GM23338 (cell line): ENCODE data around the gene PCBP3. TPM values are rescaled to one million over a fixed set of nuclear protein-coding genes. Genes with fewer than 3 reads are reported as not detected.

Experiments used
- ATAC-seq: fragments of 200-7000 bp; cut with Tn5 transposase; 3 replicates; pipeline ENCODE4 v1.9.1; 2020
- DNase-seq: peaks from one replicate; pipeline ENCODE4 v3.0.0-alpha.2; 2015; ENCODE audit warnings: low spot score
- H2AFZ ChIP-seq: fragments of 200-600 bp; sonication (generic); 2 replicates; pipeline ENCODE4 v1.8.0; 2016; ENCODE audit warnings: antibody characterized with exemption, mild to moderate bottlenecking, moderate library complexity
- H3F3A ChIP-seq: fragments of 200-600 bp; sonication (generic); replicated peaks from 2 replicates; pipeline ENCODE4 v1.8.0; 2017; ENCODE audit warnings: antibody characterized with exemption, mixed run types, low read depth
- H3K27ac ChIP-seq: fragments of 200-600 bp; sonication (generic); 2 replicates; pipeline ENCODE4 v1.6.1; 2016; ENCODE audit warnings: low read depth
- H3K27me3 ChIP-seq: fragments of 200-600 bp; sonication (generic); 2 replicates; pipeline ENCODE4 v1.8.0; 2016; ENCODE audit warnings: mild to moderate bottlenecking, mixed run types, moderate library complexity; ENCODE audit not compliant: insufficient read depth
- H3K36me3 ChIP-seq: fragments of 200-600 bp; sonication (generic); 2 replicates; pipeline ENCODE4 v1.8.0; 2016; ENCODE audit warnings: mild to moderate bottlenecking; ENCODE audit not compliant: insufficient read depth
- H3K4me1 ChIP-seq: fragments of 200-600 bp; sonication (generic); 2 replicates; pipeline ENCODE4 v1.8.0; 2016; ENCODE audit warnings: mild to moderate bottlenecking, moderate library complexity; ENCODE audit not compliant: insufficient read depth
- H3K4me2 ChIP-seq: fragments of 200-600 bp; sonication (generic); 2 replicates; pipeline ENCODE4 v1.7.1; 2017; ENCODE audit warnings: mixed run types
- H3K4me3 ChIP-seq: fragments of 200-600 bp; sonication (generic); 2 replicates; pipeline ENCODE4 v1.6.1; 2016; ENCODE audit warnings: mixed run types
- H3K79me2 ChIP-seq: fragments of 200-600 bp; sonication (generic); replicated peaks from 2 replicates; pipeline ENCODE4 v1.8.0; 2017; ENCODE audit warnings: mild to moderate bottlenecking; ENCODE audit not compliant: insufficient read depth
- H3K9me2 ChIP-seq: fragments of 200-600 bp; sonication (generic); 2 replicates; pipeline ENCODE4 v1.8.0; 2017; ENCODE audit not compliant: insufficient read depth
- H4K20me1 ChIP-seq: fragments of 200-600 bp; sonication (generic); replicated peaks from 2 replicates; pipeline ENCODE4 v1.8.0; 2017; ENCODE audit warnings: mild to moderate bottlenecking; ENCODE audit not compliant: insufficient read depth
- H3K27ac Mint-ChIP-seq: 2 replicates; pipeline ENCODE4 v1.8.0; 2020; ENCODE audit warnings: inconsistent platforms, mild to moderate bottlenecking, moderate library complexity, mixed read lengths
- H3K27me3 Mint-ChIP-seq: 3 replicates; pipeline ENCODE4 v1.8.0; 2022; ENCODE audit warnings: low read depth, mild to moderate bottlenecking, moderate library complexity, mixed read lengths, inconsistent platforms; ENCODE audit not compliant: insufficient read depth, poor library complexity
- H3K36me3 Mint-ChIP-seq: 3 replicates; pipeline ENCODE4 v1.8.0; 2021; ENCODE audit warnings: low read depth, mild to moderate bottlenecking, inconsistent platforms, moderate library complexity, mixed read lengths
- H3K4me1 Mint-ChIP-seq: 3 replicates; pipeline ENCODE4 v1.8.0; 2020; ENCODE audit warnings: mild to moderate bottlenecking, inconsistent platforms, mixed read lengths
- H3K4me3 Mint-ChIP-seq: 3 replicates; pipeline ENCODE4 v1.8.0; 2021; ENCODE audit warnings: moderate library complexity, mild to moderate bottlenecking, inconsistent platforms, mixed read lengths
- H3K9me3 Mint-ChIP-seq: 3 replicates; pipeline ENCODE4 v1.8.0; 2020; ENCODE audit warnings: moderate library complexity, mild to moderate bottlenecking, inconsistent platforms, mixed read lengths
- CREB1 ChIP-seq: fragments of 250-450 bp; sonication (Bioruptor Pico); IDR thresholded peaks from 2 replicates; pipeline ENCODE4 v1.5.0; 2020; ENCODE audit warnings: low read depth, mild to moderate bottlenecking, moderate library complexity
- CTCF ChIP-seq, 2 experiments: fragments of 200-600 bp in 1 of 2; sonication (generic) in 1 of 2; conservative IDR thresholded peaks; 2 replicates each; pipeline versions ENCODE4 v1.5.1 to v1.6.1; 2016 to 2017; ENCODE audit warnings: antibody characterized with exemption in 2 of 2, low read depth in 2 of 2, mild to moderate bottlenecking in 2 of 2, moderate library complexity in 1 of 2
- EZH2 ChIP-seq: fragments of 200-600 bp; sonication (generic); IDR thresholded peaks from one replicate; pipeline ENCODE4 v1.8.0; 2017; ENCODE audit warnings: antibody characterized with exemption, mild to moderate bottlenecking, low read depth; ENCODE audit not compliant: unreplicated experiment
- EZH2phosphoT487 ChIP-seq: fragments of 200-600 bp; sonication (generic); IDR thresholded peaks from one replicate; pipeline ENCODE4 v1.8.1; 2018; ENCODE audit warnings: antibody characterized with exemption; ENCODE audit not compliant: unreplicated experiment
- JUNB ChIP-seq: IDR thresholded peaks from one replicate; pipeline ENCODE4 v1.6.1; 2016; ENCODE audit warnings: antibody characterized with exemption; ENCODE audit not compliant: unreplicated experiment
- NANOG ChIP-seq: IDR thresholded peaks from 2 replicates; pipeline ENCODE4 v1.6.1; 2016; ENCODE audit warnings: antibody characterized with exemption, borderline replicate concordance
- POLR2AphosphoS5 ChIP-seq: IDR thresholded peaks from 2 replicates; pipeline ENCODE4 v1.6.1; 2016; ENCODE audit warnings: antibody characterized with exemption, low read depth
- REST ChIP-seq: IDR thresholded peaks from one replicate; pipeline ENCODE4 v1.6.1; 2018; ENCODE audit warnings: antibody characterized with exemption; ENCODE audit not compliant: unreplicated experiment
- STAT1 ChIP-seq: IDR thresholded peaks from one replicate; pipeline ENCODE4 v1.6.1; 2016; ENCODE audit warnings: antibody characterized with exemption; ENCODE audit not compliant: unreplicated experiment
- ZNF114 ChIP-seq: fragments of 250-450 bp; sonication (Bioruptor Pico); IDR thresholded peaks from 2 replicates; pipeline ENCODE4 v1.5.0; 2020; ENCODE audit warnings: mild to moderate bottlenecking, moderate library complexity
- ZNF331 ChIP-seq: fragments of 250-450 bp; sonication (Bioruptor Pico); IDR thresholded peaks from 2 replicates; pipeline ENCODE4 v1.5.0; 2020; ENCODE audit warnings: low read depth, mild to moderate bottlenecking, moderate library complexity
- ZNF462 ChIP-seq: fragments of 250-450 bp; sonication (Bioruptor Pico); IDR thresholded peaks from 2 replicates; pipeline ENCODE4 v1.5.0; 2020; ENCODE audit warnings: mild to moderate bottlenecking, moderate library complexity
- polyA plus RNA-seq: library from polyadenylated mRNA; unstranded; fragments of >200 nt; fragmentation: Nextera tagmentation; extraction: Ambion mirVana; gene quantifications from 2 replicates; pipeline ENCODE4 v1.2.1, GENCODE V29; 2016
- total RNA-seq: library from RNA; depleted of rRNA; stranded (reverse); fragments of >200 nt; shearing (Covaris generic); gene quantifications from 2 replicates; pipeline ENCODE4 v1.2.3, GENCODE V29; 2014

PCBP3 gene
- total and polyA plus RNA-seq, 2 experiments from 2014 or later: 7.1 to 9.1 TPM

- no peak overlapping the region for H2AFZ ChIP-seq
- H3K36me3 ChIP-seq: no peaks in the 10 kb centered on the region
- H3K9me3 Mint-ChIP-seq: no peaks in the 10 kb centered on the region; the same call in 2 of the 3 replicates
- no peaks in the 10 kb centered on the region for H3F3A ChIP-seq
- H3K4me1 ChIP-seq: no peaks in the 10 kb centered on the region
- H4K20me1 ChIP-seq: no peaks in the 10 kb centered on the region
- H3K36me3 Mint-ChIP-seq: no peaks in the 10 kb centered on the region; the same call in 2 of the 3 replicates
- H3K4me1 Mint-ChIP-seq: peaks cover 2% of the 10 kb centered on the region; the same call in 1 of the 3 replicates
- H3K79me2 ChIP-seq: no peaks in the 10 kb centered on the region
- H3K27ac Mint-ChIP-seq: no peak overlapping the region
- no peaks in the 10 kb centered on the region for H3K9me2 ChIP-seq
- H3K27me3 Mint-ChIP-seq: peaks cover 2% of the 10 kb centered on the region
- ATAC-seq (no peak), DNase-seq (no peak)
- TF ChIP-seq JUNB (no peak), EZH2phosphoT487 (no peak), ZNF114 (CRISPR knock-in tag) (no peak), STAT1 (no peak), CTCF (conservative IDR thresholded peaks at IDR 0.05; ENCODE audit: low read depth in 2 of 2) (no peak), CREB1 (no peak), NANOG (no peak), ZNF331 (CRISPR knock-in tag) (no peak), REST (no peak), ZNF462 (CRISPR knock-in tag) (no peak), POLR2AphosphoS5 (no peak), EZH2 (no peak)
- H3K27me3 ChIP-seq: no peaks in the 10 kb centered on the region
- no peak overlapping the region for H3K4me3 ChIP-seq
- no peak overlapping the region for H3K27ac ChIP-seq
- H3K4me2 ChIP-seq: no peak overlapping the region
- H3K4me3 Mint-ChIP-seq: no peak overlapping the region
Measured at GRCh38 chr21:45897191-45898027, 253.9 kb downstream of the PCBP3 start.
